ENCODE results near the gene NME3. TPM values are rescaled to one million over a fixed set of nuclear protein-coding genes. Genes with fewer than 3 reads are reported as not detected.

The NME3 gene
- total RNA-seq, 4 donors from 2014 or later: 35.3 to 208 (median 59.7) TPM

GRCh38 chr16:1768767-1769401, 2.5 kb downstream of the NME3 start:
- no peak overlapping the region for H3K27ac ChIP-seq
- no peak for DNase-seq
- no peaks in the 10 kb centered on the region for H3K27me3 ChIP-seq
- no peak for TF ChIP-seq CTCF (IDR thresholded peaks at IDR 0.05)
- TF ChIP-seq POLR2A (IDR thresholded peaks at IDR 0.05): no peak
- H3K4me3 ChIP-seq: no peak overlapping the region
- intact Hi-C loops (cut with DNase I; ENCODE audit: low total_unique reads): no loop called here
- H3K4me1 ChIP-seq: peaks cover 0 to 27% of the 10 kb centered on the region in 2 donors
- no peaks in the 10 kb centered on the region for H3K36me3 ChIP-seq
- no peaks in the 10 kb centered on the region for H3K9me3 ChIP-seq

- H3K36me3 ChIP-seq: no peaks in the 10 kb centered on the region
- intact Hi-C loops (cut with DNase I; ENCODE audit: low total_unique reads): no loop called here
These were observed 3.1 kb downstream of the NME3 start for GRCh38 chr16:1768061-1768766.

GRCh38 chr16:1767116-1767994, 4.0 kb downstream of the NME3 start:
- Histone ChIP-seq H3K4me3 (no peak overlapping the region), H3K36me3 (no peaks in the 10 kb centered on the region), H3K9me3 (no peaks in the 10 kb centered on the region), H3K27me3 (no peaks in the 10 kb centered on the region), H3K27ac (no peak overlapping the region), H3K4me1 (peaks cover 0 to 20% of the 10 kb centered on the region in 2 donors)
- no peak for DNase-seq
- intact Hi-C loops (cut with DNase I; ENCODE audit: low total_unique reads): no loop called here
- TF ChIP-seq POLR2A (IDR thresholded peaks at IDR 0.05) (no peak), CTCF (IDR thresholded peaks at IDR 0.05) (no peak)

More at GRCh38 chr16:1768061-1768766, 3.1 kb downstream of the NME3 start:
- H3K27ac ChIP-seq: no peak overlapping the region
- H3K4me3 ChIP-seq: no peak overlapping the region
- DNase-seq: no peak
- H3K27me3 ChIP-seq: no peaks in the 10 kb centered on the region
- TF ChIP-seq POLR2A (IDR thresholded peaks at IDR 0.05) (no peak), CTCF (IDR thresholded peaks at IDR 0.05) (no peak)
- no peaks in the 10 kb centered on the region for H3K9me3 ChIP-seq
- H3K4me1 ChIP-seq: peaks cover 0 to 22% of the 10 kb centered on the region in 2 donors

GRCh38 chr16:1766701-1767100, 4.6 kb downstream of the NME3 start:
- Histone ChIP-seq H3K27ac (no peak overlapping the region), H3K36me3 (no peaks in the 10 kb centered on the region), H3K27me3 (no peaks in the 10 kb centered on the region), H3K9me3 (no peaks in the 10 kb centered on the region), H3K4me1 (peaks cover 0 to 13% of the 10 kb centered on the region in 2 donors), H3K4me3 (no peak overlapping the region)
- intact Hi-C loops (cut with DNase I; ENCODE audit: low total_unique reads): no loop called here
- no peak for DNase-seq
- TF ChIP-seq POLR2A (IDR thresholded peaks at IDR 0.05): no peak
- no peak for TF ChIP-seq CTCF (IDR thresholded peaks at IDR 0.05)
